ENCODE measurements around the gene GARS1.

GARS1 gene

DNA sequence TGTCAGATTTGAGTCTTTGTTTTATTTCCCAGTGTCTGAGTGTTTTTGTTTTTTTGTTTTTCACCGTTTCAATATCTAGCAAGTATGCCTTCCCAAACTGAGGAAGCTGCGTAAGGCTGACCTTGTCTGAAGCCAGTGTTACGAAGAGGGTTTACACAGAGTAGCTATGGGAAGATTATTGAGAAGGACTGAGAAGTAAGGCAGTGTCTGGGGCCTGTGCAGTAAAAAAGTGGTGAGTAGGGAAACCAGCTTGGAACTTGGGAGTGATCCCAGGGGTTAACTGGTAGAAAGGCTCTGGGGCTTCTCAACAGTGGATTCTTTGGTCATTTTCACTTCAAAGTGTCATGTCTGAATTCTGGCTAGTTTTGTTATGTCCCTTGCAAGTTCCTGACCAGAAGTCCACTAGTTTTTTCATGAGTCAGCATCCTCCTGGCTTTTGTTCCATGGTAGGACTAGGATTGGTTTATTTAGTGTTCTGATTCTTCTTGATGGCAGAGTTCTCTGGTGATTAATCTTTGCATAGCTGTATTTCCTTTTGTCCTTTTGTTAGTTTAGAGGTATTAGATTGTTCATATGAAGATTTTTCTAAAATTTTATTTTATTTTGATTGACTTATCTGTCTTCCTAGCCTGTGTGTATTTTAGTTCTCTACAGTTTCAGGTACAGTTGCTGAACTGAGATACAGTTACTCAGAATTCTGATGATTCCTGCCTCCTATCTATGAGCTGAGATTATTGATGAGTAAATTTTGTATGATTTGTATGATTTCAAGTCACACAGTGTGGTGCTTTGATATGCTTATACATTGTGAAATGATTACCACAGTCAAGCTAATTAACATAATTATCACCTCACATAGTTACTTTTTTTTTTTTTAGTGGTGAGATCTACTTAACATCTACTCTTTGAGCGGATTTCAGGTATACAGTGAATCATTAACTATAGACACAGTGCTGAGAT is 19.0 kb downstream of the GARS1 start:
- TF ChIP-seq, protein P1, sequence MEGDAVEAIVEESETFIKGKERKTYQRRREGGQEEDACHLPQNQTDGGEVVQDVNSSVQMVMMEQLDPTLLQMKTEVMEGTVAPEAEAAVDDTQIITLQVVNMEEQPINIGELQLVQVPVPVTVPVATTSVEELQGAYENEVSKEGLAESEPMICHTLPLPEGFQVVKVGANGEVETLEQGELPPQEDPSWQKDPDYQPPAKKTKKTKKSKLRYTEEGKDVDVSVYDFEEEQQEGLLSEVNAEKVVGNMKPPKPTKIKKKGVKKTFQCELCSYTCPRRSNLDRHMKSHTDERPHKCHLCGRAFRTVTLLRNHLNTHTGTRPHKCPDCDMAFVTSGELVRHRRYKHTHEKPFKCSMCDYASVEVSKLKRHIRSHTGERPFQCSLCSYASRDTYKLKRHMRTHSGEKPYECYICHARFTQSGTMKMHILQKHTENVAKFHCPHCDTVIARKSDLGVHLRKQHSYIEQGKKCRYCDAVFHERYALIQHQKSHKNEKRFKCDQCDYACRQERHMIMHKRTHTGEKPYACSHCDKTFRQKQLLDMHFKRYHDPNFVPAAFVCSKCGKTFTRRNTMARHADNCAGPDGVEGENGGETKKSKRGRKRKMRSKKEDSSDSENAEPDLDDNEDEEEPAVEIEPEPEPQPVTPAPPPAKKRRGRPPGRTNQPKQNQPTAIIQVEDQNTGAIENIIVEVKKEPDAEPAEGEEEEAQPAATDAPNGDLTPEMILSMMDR (IDR thresholded peaks at IDR 0.05; ENCODE audit: low read depth, low read length, poor library complexity, severe bottlenecking) = no peak
- TF ChIP-seq EZH2phosphoT487 (IDR thresholded peaks at IDR 0.05; ENCODE audit: borderline replicate concordance, low read length) = no peak
- H3F3A ChIP-seq (ENCODE audit: control insufficient read depth, insufficient read depth) = 0 out of 2 replicates have a peak, but pooled peaks cover 1% of the 10 kb centered on the region
- H3K9me2 ChIP-seq (replicated peaks; ENCODE audit: control insufficient read depth, low read length) = no peaks in the 10 kb centered on the region
- H3K4me3 ChIP-seq (ENCODE audit: low read length) = no peak overlapping the region
- H3K27ac ChIP-seq (ENCODE audit: low read depth, low read length) = no peak overlapping the region
- H4K20me1 ChIP-seq (ENCODE audit: control insufficient read depth, insufficient read depth, low read depth, low read length) = peaks cover 7% of the 10 kb centered on the region; the same call in 1 of the 2 replicates
- H3K4me2 ChIP-seq (ENCODE audit: low read length) = no peak overlapping the region
- H3K36me3 ChIP-seq (ENCODE audit: control insufficient read depth, low read length) = peaks cover 97% of the 10 kb centered on the region
- peaks cover 86% of the 10 kb centered on the region for H3K79me2 ChIP-seq (ENCODE audit: control insufficient read depth, low read length)
- no peaks in the 10 kb centered on the region for H3K4me1 ChIP-seq (ENCODE audit: control insufficient read depth, low read length)
- H3K9me3 ChIP-seq (ENCODE audit: control insufficient read depth, insufficient read depth, low read length) = no peaks in the 10 kb centered on the region
- no peaks in the 10 kb centered on the region for H3K27me3 ChIP-seq (ENCODE audit: control insufficient read depth, low read length)

DNA sequence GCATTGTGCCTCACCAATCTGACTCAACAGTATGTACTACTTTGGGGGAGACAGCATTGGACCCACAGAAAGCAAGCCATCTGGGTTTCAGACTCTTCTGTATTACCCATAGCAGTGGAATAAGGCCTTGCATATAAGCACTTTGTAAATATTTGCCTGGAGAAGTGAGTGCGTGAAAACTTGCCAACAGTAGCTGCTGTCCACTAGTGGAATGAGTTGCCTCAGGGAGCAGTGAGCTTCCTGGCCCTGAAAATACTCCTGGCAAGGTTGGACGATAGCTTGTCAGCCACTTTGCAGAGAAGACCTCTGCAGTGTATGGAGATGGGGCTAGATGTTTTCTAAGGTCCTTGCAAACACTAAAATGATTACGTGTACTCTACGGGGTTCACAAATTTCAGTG is 21.6 kb downstream of the GARS1 start:
- H3K9me2 ChIP-seq (replicated peaks; ENCODE audit: control insufficient read depth, low read length) = no peaks in the 10 kb centered on the region
- TF ChIP-seq, protein P1 (IDR thresholded peaks at IDR 0.05; ENCODE audit: low read depth, low read length, poor library complexity, severe bottlenecking) = no peak
- TF ChIP-seq EZH2phosphoT487 (IDR thresholded peaks at IDR 0.05; ENCODE audit: borderline replicate concordance, low read length) = no peak
- no peaks in the 10 kb centered on the region for H3K4me1 ChIP-seq (ENCODE audit: control insufficient read depth, low read length)
- peaks cover 7% of the 10 kb centered on the region; the same call in 1 of the 2 replicates for H4K20me1 ChIP-seq (ENCODE audit: control insufficient read depth, insufficient read depth, low read depth, low read length)
- H3K9me3 ChIP-seq (ENCODE audit: control insufficient read depth, insufficient read depth, low read length) = no peaks in the 10 kb centered on the region
- H3K4me2 ChIP-seq (ENCODE audit: low read length) = no peak overlapping the region
- peaks cover 69% of the 10 kb centered on the region for H3K79me2 ChIP-seq (ENCODE audit: control insufficient read depth, low read length)
- peaks cover 97% of the 10 kb centered on the region for H3K36me3 ChIP-seq (ENCODE audit: control insufficient read depth, low read length)
- H3K27me3 ChIP-seq (ENCODE audit: control insufficient read depth, low read length) = no peaks in the 10 kb centered on the region
- no peak overlapping the region for H3K4me3 ChIP-seq (ENCODE audit: low read length)
- no peak overlapping the region for H3K27ac ChIP-seq (ENCODE audit: low read depth, low read length)
- H3F3A ChIP-seq (ENCODE audit: control insufficient read depth, insufficient read depth) = 0 out of 2 replicates have a peak, but pooled peaks cover 3% of the 10 kb centered on the region

DNA sequence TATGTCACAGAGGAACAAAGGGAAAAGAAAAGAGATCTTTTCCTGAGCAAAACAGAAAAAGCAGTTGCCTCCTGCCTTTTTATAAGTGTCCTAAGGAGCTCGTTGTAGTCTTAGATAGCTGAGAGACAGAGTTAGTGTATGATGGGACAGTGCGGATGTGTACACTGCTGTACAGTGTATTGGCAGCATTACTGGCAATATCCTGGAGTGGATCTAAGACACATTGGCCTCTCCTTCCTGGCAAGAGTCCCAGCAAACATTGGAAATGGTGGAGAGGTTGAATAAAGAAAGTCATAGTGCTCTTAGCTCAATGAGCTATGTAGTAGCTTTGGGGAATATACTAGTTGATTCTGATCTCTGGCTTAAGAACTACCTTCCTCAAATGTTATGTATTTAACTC is 22.7 kb downstream of the GARS1 start:
- no peak overlapping the region for H3K4me3 ChIP-seq (ENCODE audit: low read length)
- TF ChIP-seq EZH2phosphoT487 (IDR thresholded peaks at IDR 0.05; ENCODE audit: borderline replicate concordance, low read length) = no peak
- TF ChIP-seq, protein P1 (IDR thresholded peaks at IDR 0.05; ENCODE audit: low read depth, low read length, poor library complexity, severe bottlenecking) = no peak
- H3K4me2 ChIP-seq (ENCODE audit: low read length) = no peak overlapping the region
- H3K27ac ChIP-seq (ENCODE audit: low read depth, low read length) = no peak overlapping the region
- H3K36me3 ChIP-seq (ENCODE audit: control insufficient read depth, low read length) = peaks cover 97% of the 10 kb centered on the region
- H3K9me2 ChIP-seq (replicated peaks; ENCODE audit: control insufficient read depth, low read length) = no peaks in the 10 kb centered on the region
- no peaks in the 10 kb centered on the region for H3K9me3 ChIP-seq (ENCODE audit: control insufficient read depth, insufficient read depth, low read length)
- peaks cover 67% of the 10 kb centered on the region for H3K79me2 ChIP-seq (ENCODE audit: control insufficient read depth, low read length)
- peaks cover 7% of the 10 kb centered on the region; the same call in 1 of the 2 replicates for H4K20me1 ChIP-seq (ENCODE audit: control insufficient read depth, insufficient read depth, low read depth, low read length)
- H3K27me3 ChIP-seq (ENCODE audit: control insufficient read depth, low read length) = no peaks in the 10 kb centered on the region
- peaks cover 3% of the 10 kb centered on the region; the same call in 1 of the 2 replicates for H3F3A ChIP-seq (ENCODE audit: control insufficient read depth, insufficient read depth)
- H3K4me1 ChIP-seq (ENCODE audit: control insufficient read depth, low read length) = no peaks in the 10 kb centered on the region

Data from DOHH2 (cell line).